Glutamatergic neuron (in vitro differentiated cells): Measurements from ENCODE around the gene ABHD17A. TPM values are rescaled to one million over a fixed set of nuclear protein-coding genes. Genes with fewer than 3 reads are reported as not detected.

Experiments
- DNase-seq: peaks from one replicate; pipeline ENCODE4 v3.0.0; 2022
- H3K27ac Mint-ChIP-seq: one replicate; pipeline ENCODE4 v1.8.0; 2020; ENCODE audit warnings: mild to moderate bottlenecking, mixed read lengths, inconsistent platforms; ENCODE audit not compliant: unreplicated experiment
- H3K27me3 Mint-ChIP-seq: one replicate; pipeline ENCODE4 v1.8.0; 2020; ENCODE audit warnings: mild to moderate bottlenecking, moderate library complexity, mixed read lengths, inconsistent platforms; ENCODE audit not compliant: unreplicated experiment
- H3K36me3 Mint-ChIP-seq: one replicate; pipeline ENCODE4 v1.8.0; 2020; ENCODE audit warnings: mild to moderate bottlenecking, mixed read lengths, inconsistent platforms; ENCODE audit not compliant: unreplicated experiment
- H3K4me1 Mint-ChIP-seq: one replicate; pipeline ENCODE4 v1.8.0; 2020; ENCODE audit warnings: mild to moderate bottlenecking, low read depth, mixed read lengths, inconsistent platforms; ENCODE audit not compliant: unreplicated experiment
- H3K4me3 Mint-ChIP-seq: one replicate; pipeline ENCODE4 v1.8.0; 2020; ENCODE audit warnings: mild to moderate bottlenecking, mixed read lengths, inconsistent platforms; ENCODE audit not compliant: unreplicated experiment
- H3K9me3 Mint-ChIP-seq: one replicate; pipeline ENCODE4 v1.8.0; 2020; ENCODE audit warnings: mild to moderate bottlenecking, moderate library complexity, mixed read lengths, inconsistent platforms; ENCODE audit not compliant: unreplicated experiment
- CTCF ChIP-seq: fragments of 200-600 bp; sonication (generic); IDR thresholded peaks from one replicate; pipeline ENCODE4 v1.5.0; 2021; ENCODE audit not compliant: partially characterized antibody, unreplicated experiment
- total RNA-seq: library from RNA; stranded (reverse); fragmentation: NEBNext Ultra II Directional; extraction: Animal tissue kit (Norgen Biotek cat#: 25700); gene quantifications from one replicate; pipeline ENCODE4 v1.2.1, GENCODE V29; 2021; ENCODE audit not compliant: unreplicated experiment

The ABHD17A gene
- total RNA-seq, 1 donor from 2014 or later = 75.1 TPM

- Mint-ChIP-seq H3K36me3 (no peaks in the 10 kb centered on the region), H3K27ac (no peak overlapping the region), H3K4me1 (peaks cover 26% of the 10 kb centered on the region), H3K9me3 (peaks cover 6% of the 10 kb centered on the region), H3K27me3 (peaks cover 7% of the 10 kb centered on the region), H3K4me3 (peak overlapping the region; percentile 42)
- peak; percentile 71 for DNase-seq
- TF ChIP-seq CTCF = peak; percentile 34
Observed at GRCh38 chr19:1843646-1844394, 41.5 kb downstream of the ABHD17A start.

- peak; percentile 42 for DNase-seq
- H3K36me3 Mint-ChIP-seq = no peaks in the 10 kb centered on the region
- peaks cover 26% of the 10 kb centered on the region for H3K4me1 Mint-ChIP-seq
- H3K27me3 Mint-ChIP-seq = peaks cover 9% of the 10 kb centered on the region
- no peak overlapping the region for H3K27ac Mint-ChIP-seq
- peak overlapping the region; percentile 42 for H3K4me3 Mint-ChIP-seq
- no peak for TF ChIP-seq CTCF
- H3K9me3 Mint-ChIP-seq = peaks cover 5% of the 10 kb centered on the region
Observed at GRCh38 chr19:1843116-1843515, 42.2 kb downstream of the ABHD17A start.

- Mint-ChIP-seq H3K4me3 (peak overlapping the region; percentile 43), H3K27me3 (peaks cover 2% of the 10 kb centered on the region), H3K9me3 (no peaks in the 10 kb centered on the region), H3K36me3 (no peaks in the 10 kb centered on the region), H3K4me1 (peaks cover 25% of the 10 kb centered on the region), H3K27ac (peak overlapping the region; percentile 66)
- no peak for TF ChIP-seq CTCF
- peak; percentile 13 for DNase-seq
Observed at GRCh38 chr19:1841209-1841924, 43.9 kb downstream of the ABHD17A start.

GRCh38 chr19:1840541-1841115, 44.7 kb downstream of the ABHD17A start:
- TF ChIP-seq CTCF = no peak
- H3K27me3 Mint-ChIP-seq = peaks cover 5% of the 10 kb centered on the region
- H3K4me1 Mint-ChIP-seq = peaks cover 20% of the 10 kb centered on the region
- H3K9me3 Mint-ChIP-seq = peaks cover 1% of the 10 kb centered on the region
- DNase-seq = peak; percentile 14
- peak overlapping the region; percentile 43 for H3K4me3 Mint-ChIP-seq
- no peak overlapping the region for H3K27ac Mint-ChIP-seq
- H3K36me3 Mint-ChIP-seq = no peaks in the 10 kb centered on the region
